BJ (cell line): ENCODE data around the gene B4GAT1. TPM values are rescaled to one million over a fixed set of nuclear protein-coding genes. Genes with fewer than 3 reads are reported as not detected.

ENCODE experiments used
- CTCF ChIA-PET: fragments of 350-600 bp; formaldehyde crosslinking; extraction: SDS; loops from one replicate; lab custom pipeline; 2021; ENCODE audit warnings: antibody characterized with exemption, inconsistent platforms; lab: Yijun Ruan, JAX
- POLR2A ChIA-PET: fragments of 300-600 bp; sonication (Branson Sonifier 250); formaldehyde crosslinking; extraction: SDS; loops from one replicate; lab custom pipeline; 2021; ENCODE audit warnings: antibody characterized with exemption; lab: Charles Lee
- DNase-seq: peaks from one replicate; pipeline ENCODE4 v3.0.0-alpha.2; 2011; ENCODE audit warnings: low read depth
- H3K27me3 ChIP-seq: 2 replicates; pipeline ENCODE4 v1.6.0; 2011; ENCODE audit warnings: low read length; ENCODE audit not compliant: control insufficient read depth, insufficient read depth
- H3K36me3 ChIP-seq: 2 replicates; pipeline ENCODE4 v1.5.1; 2011; ENCODE audit warnings: low read length; ENCODE audit not compliant: control insufficient read depth, insufficient read depth
- H3K4me3 ChIP-seq: 2 replicates; pipeline ENCODE4 v1.5.1; 2011; ENCODE audit warnings: low read depth, mild to moderate bottlenecking, control low read depth, low read length
- polyA plus RNA-seq: library from polyadenylated mRNA; depleted of rRNA; stranded (reverse); fragments of >200 nt; gene quantifications from 2 replicates; pipeline ENCODE4 v1.2.3, GENCODE V29; 2011
- TF ChIP-seq, protein P1 (sequence below): IDR thresholded peaks from 2 replicates; pipeline ENCODE4 v1.5.1; 2011; ENCODE audit warnings: low read depth, mild to moderate bottlenecking, control low read depth, inconsistent platforms, low read length, moderate library complexity; ENCODE audit not compliant: insufficient read depth

B4GAT1 gene
- polyA plus RNA-seq, 1 experiment, result 16.8 TPM

DNA sequence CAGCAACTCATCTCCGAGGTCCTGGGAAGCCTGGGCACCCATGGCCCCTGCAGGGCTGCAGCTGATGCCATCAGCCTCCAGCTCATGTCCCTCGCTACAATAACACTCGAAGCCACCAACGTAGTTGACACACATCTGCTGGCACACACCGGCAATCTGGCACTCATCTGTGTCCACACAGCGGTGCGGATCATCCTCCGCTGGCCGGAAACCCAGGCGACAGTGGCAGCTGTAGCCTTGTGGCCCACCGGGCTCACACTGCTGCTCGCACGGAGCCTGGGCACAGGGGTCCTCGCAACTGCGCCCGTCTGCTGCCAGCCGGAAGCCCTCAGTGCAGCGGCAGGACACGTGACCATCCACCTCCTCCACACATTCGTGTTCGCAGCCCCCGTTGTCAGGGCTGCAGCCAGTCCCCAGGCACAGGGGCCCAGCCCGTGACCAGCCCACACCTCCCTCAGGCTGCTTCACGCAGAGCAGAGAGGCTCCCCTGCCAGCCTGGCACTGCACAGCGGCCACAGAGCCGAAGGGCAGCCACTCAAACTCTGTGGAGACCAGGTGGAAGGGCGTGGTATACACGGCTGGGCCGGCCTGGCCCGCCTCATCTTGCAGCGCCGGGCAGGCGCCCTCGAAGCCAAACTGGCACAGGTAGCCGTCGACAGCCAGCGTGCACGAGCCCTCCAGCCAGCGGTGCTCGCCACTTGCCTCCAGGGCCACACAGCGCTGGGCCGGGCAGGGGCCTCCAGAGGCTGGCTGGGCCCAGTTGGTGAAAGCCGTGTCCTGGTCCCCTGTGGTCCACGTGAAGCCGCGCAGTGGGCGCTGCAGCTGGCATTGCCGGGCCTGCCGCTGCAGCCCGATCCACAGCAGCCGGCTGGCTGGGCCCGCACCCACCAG is 31.3 kb downstream of the B4GAT1 start:
- Histone ChIP-seq H3K4me3 (peak overlapping the region; percentile 69), H3K27me3 (no peaks in the 10 kb centered on the region), H3K36me3 (no peaks in the 10 kb centered on the region; the same call in 1 of the 2 replicates)
- ChIA-PET POLR2A (interaction anchor here (0.5 to 1.1 kb wide), 6 partner anchors 11 to 791 kb away, joined by 3 to 10 read pairs (median 4); partner anchors contain the start of genes RIN1, SCYL1 and YIF1A), CTCF (interaction anchor here (1.5 to 11.3 kb wide), 7 partner anchors 9 to 71 kb away, joined by 3 to 201 read pairs (median 28); partner anchors contain the start of gene RIN1)
- TF ChIP-seq, protein P1, sequence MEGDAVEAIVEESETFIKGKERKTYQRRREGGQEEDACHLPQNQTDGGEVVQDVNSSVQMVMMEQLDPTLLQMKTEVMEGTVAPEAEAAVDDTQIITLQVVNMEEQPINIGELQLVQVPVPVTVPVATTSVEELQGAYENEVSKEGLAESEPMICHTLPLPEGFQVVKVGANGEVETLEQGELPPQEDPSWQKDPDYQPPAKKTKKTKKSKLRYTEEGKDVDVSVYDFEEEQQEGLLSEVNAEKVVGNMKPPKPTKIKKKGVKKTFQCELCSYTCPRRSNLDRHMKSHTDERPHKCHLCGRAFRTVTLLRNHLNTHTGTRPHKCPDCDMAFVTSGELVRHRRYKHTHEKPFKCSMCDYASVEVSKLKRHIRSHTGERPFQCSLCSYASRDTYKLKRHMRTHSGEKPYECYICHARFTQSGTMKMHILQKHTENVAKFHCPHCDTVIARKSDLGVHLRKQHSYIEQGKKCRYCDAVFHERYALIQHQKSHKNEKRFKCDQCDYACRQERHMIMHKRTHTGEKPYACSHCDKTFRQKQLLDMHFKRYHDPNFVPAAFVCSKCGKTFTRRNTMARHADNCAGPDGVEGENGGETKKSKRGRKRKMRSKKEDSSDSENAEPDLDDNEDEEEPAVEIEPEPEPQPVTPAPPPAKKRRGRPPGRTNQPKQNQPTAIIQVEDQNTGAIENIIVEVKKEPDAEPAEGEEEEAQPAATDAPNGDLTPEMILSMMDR, result no peak
- no peak for DNase-seq

DNA sequence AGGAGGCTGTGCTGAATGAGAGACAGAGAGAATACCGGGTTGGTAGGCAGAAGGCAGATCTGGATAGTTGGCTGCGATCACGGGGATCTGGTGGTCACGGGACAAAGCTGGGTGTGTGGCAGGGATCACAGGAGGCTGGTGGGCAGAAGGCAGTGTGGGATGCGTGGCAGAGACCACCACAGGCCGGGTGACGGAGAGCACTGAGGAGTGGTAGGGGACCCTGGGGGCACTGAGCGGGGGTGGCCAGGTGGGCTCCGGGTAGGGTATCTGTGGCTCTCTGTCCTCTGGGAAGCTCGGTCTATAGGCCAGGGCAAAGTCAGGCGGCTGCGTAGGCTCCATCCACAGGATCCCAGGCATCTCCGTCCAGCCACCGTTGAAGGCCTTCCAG is 31.9 kb downstream of the B4GAT1 start:
- CTCF ChIA-PET, result interaction anchor here (1.5 to 11.3 kb wide), 4 partner anchors 10 to 72 kb away, joined by 3 to 201 read pairs (median 132); partner anchors contain the start of gene RIN1

GRCh38 chr11:66314561-66315497 is 32.6 kb downstream of the B4GAT1 start:
- TF ChIP-seq, protein P1, result no peak
- Histone ChIP-seq H3K27me3 (no peaks in the 10 kb centered on the region), H3K4me3 (peak overlapping the region; percentile 69), H3K36me3 (no peaks in the 10 kb centered on the region; the same call in 1 of the 2 replicates)
- CTCF ChIA-PET, result interaction anchor here (1.5 to 11.3 kb wide), 4 partner anchors 11 to 73 kb away, joined by 3 to 201 read pairs (median 132); partner anchors contain the start of gene RIN1
- DNase-seq, result no peak
- POLR2A ChIA-PET, result interaction anchor here (0.7 to 3.8 kb wide), 4 partner anchors 14 to 96 kb away, joined by 3 to 34 read pairs (median 4); partner anchors contain the start of gene RIN1

More for the DNA sequence above, 31.9 kb downstream of the B4GAT1 start:
- TF ChIP-seq, protein P1, result no peak
- H3K27me3 ChIP-seq, result no peaks in the 10 kb centered on the region
- POLR2A ChIA-PET, result interaction anchor here (0.7 to 0.8 kb wide), 2 partner anchors 14 to 20 kb away, joined by 3 read pairs; partner anchors contain the start of gene RIN1
- no peak for DNase-seq
- no peaks in the 10 kb centered on the region; the same call in 1 of the 2 replicates for H3K36me3 ChIP-seq
- H3K4me3 ChIP-seq, result peak overlapping the region; percentile 69

DNA sequence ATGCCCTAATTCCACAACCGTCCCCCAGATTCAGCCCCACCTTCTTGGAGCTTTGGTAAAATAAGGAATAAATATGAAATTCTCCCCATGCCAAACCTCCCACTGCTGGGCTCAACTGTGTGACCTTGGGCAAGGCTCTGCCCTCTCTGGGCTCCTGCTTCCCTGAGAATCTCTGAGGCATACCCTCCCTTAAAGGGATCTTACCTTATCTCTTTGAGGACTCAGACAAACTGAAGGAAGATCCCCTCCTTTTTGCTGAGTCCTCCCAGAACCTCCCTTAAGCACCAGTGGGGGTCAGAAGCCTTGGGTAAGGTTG is 33.3 kb downstream of the B4GAT1 start:
- Histone ChIP-seq H3K27me3 (no peaks in the 10 kb centered on the region), H3K4me3 (peak overlapping the region; percentile 69), H3K36me3 (no peaks in the 10 kb centered on the region; the same call in 1 of the 2 replicates)
- DNase-seq, result no peak
- ChIA-PET POLR2A (interaction anchor here (0.7 to 3.8 kb wide), 4 partner anchors 21 to 97 kb away, joined by 3 to 34 read pairs (median 11); partner anchors contain the start of genes RIN1 and YIF1A), CTCF (interaction anchor here (2.4 to 11.3 kb wide), 5 partner anchors 11 to 94 kb away, joined by 9 to 201 read pairs (median 81); partner anchors contain the start of genes BRMS1 and RIN1)
- TF ChIP-seq, protein P1, result no peak
